Panc1 (cell line): ENCODE data around the gene TAF5L. TPM values are rescaled to one million over a fixed set of nuclear protein-coding genes. Genes with fewer than 3 reads are reported as not detected.

ENCODE experiments used
- ATAC-seq: fragments of 200-7000 bp; cut with Tn5 transposase; 2 replicates; pipeline ENCODE4 v1.9.1; 2020; ENCODE audit warnings: mild to moderate bottlenecking, moderate library complexity
- BruUV-seq: library from RNA; stranded (reverse); fragments of 400-500 nt; replicated peaks from 2 replicates; lab custom pipeline; 2021; lab: Mats Ljungman, UMichigan
- CTCF ChIA-PET: fragments of 300-600 bp; sonication (Branson Sonifier 250); formaldehyde crosslinking; loops from one replicate; lab custom pipeline; 2022; ENCODE audit warnings: antibody characterized with exemption; lab: Charles Lee
- POLR2A ChIA-PET: fragments of 300-600 bp; sonication (Branson Sonifier 250); formaldehyde crosslinking; loops from one replicate; lab custom pipeline; 2022; ENCODE audit warnings: antibody characterized with exemption; lab: Charles Lee
- DNase-seq: peaks from one replicate; pipeline ENCODE4 v3.0.0-alpha.2; 2010; ENCODE audit warnings: low read depth, low spot score
- H3K27ac ChIP-seq: 2 replicates; pipeline ENCODE4 v1.5.1; 2011; ENCODE audit warnings: mild to moderate bottlenecking, low read length, inconsistent platforms
- H3K27me3 ChIP-seq: fragments of 200-500 bp; sonication (Bioruptor generic); 2 replicates; pipeline ENCODE4 v1.6.0; 2014; ENCODE audit warnings: low read length, inconsistent platforms; ENCODE audit not compliant: control insufficient read depth, insufficient read depth
- H3K36me3 ChIP-seq: fragments of 200-500 bp; sonication (Bioruptor generic); 2 replicates; pipeline ENCODE4 v1.5.1; 2014; ENCODE audit warnings: inconsistent platforms, mild to moderate bottlenecking, low read length, moderate library complexity; ENCODE audit not compliant: control insufficient read depth, insufficient read depth
- H3K4me1 ChIP-seq: 2 replicates; pipeline ENCODE4 v1.5.1; 2011; ENCODE audit warnings: inconsistent platforms, mild to moderate bottlenecking, low read length, moderate library complexity; ENCODE audit not compliant: control insufficient read depth, insufficient read depth
- H3K4me3 ChIP-seq, 2 experiments: 2 replicates each; pipeline ENCODE4 v1.5.1; 2011 to 2012; ENCODE audit warnings: low read depth in 2 of 2, low read length in 2 of 2, mild to moderate bottlenecking in 2 of 2, inconsistent platforms in 1 of 2, moderate library complexity in 1 of 2
- H3K9me3 ChIP-seq: fragments of 200-500 bp; sonication (Bioruptor generic); 2 replicates; pipeline ENCODE4 v1.5.1; 2014; ENCODE audit warnings: low read depth, mild to moderate bottlenecking, inconsistent platforms, low read length, moderate library complexity; ENCODE audit not compliant: control insufficient read depth, insufficient read depth
- CTCF ChIP-seq: fragments of 450-650 bp; IDR thresholded peaks from 2 replicates; pipeline ENCODE4 v1.5.1; 2017; ENCODE audit warnings: mild to moderate bottlenecking
- POLR2AphosphoS5 ChIP-seq: IDR thresholded peaks from 2 replicates; pipeline ENCODE4 v1.6.1; 2012; ENCODE audit warnings: mild to moderate bottlenecking, low read depth, low read length, moderate library complexity
- REST ChIP-seq, 2 experiments: IDR thresholded peaks; 2 replicates each; pipeline ENCODE4 v1.6.1; 2011 to 2012; ENCODE audit warnings: low read depth in 2 of 2, control low read depth in 1 of 2, low read length in 1 of 2, mild to moderate bottlenecking in 1 of 2, moderate library complexity in 1 of 2; ENCODE audit not compliant: insufficient read depth in 1 of 2
- SIN3A ChIP-seq: IDR thresholded peaks from 2 replicates; pipeline ENCODE4 v1.6.1; 2012; ENCODE audit warnings: low read depth, mild to moderate bottlenecking, low read length, moderate library complexity, borderline replicate concordance; ENCODE audit not compliant: insufficient read depth
- TCF7L2 ChIP-seq: IDR thresholded peaks from 2 replicates; pipeline ENCODE4 v1.6.1; 2011; ENCODE audit warnings: mild to moderate bottlenecking, low read depth, low read length, inconsistent platforms
- in situ Hi-C: cut with HindIII; loops from 2 replicates; pipeline ENCODE4 v1.10.0; 2016; ENCODE audit warnings: low sequenced_read_pairs, low pct_unique_long_range_greater_than_20kb
- intact Hi-C: fragments of 100-400 bp; cut with micrococcal nuclease; formaldehyde crosslinking; loops from one replicate; pipeline ENCODE4 v1.10.0; 2022; ENCODE audit not compliant: unreplicated experiment
- total RNA-seq: library from RNA; stranded (reverse); gene quantifications from one replicate; pipeline ENCODE4 v1.2.1, GENCODE V29; 2021; ENCODE audit not compliant: unreplicated experiment

Gene TAF5L
- total RNA-seq, 1 experiment from 2014 or later: 23.8 TPM

GRCh38 chr1:229624521-229625070, 1.3 kb downstream of the TAF5L start:
- BruUV-seq: no TSS peak
- in situ Hi-C loops (no loop called here), intact Hi-C loops (no loop called here)
- peak overlapping the region; percentile 71 for H3K27ac ChIP-seq
- peaks cover 20% of the 10 kb centered on the region for H3K4me1 ChIP-seq
- TF ChIP-seq POLR2AphosphoS5 (no peak), REST (IDR thresholded peaks at IDR 0.05; ENCODE audit: insufficient read depth in 1 of 2, low read depth in 2 of 2, low read length in 1 of 2) (no peak), TCF7L2 (no peak), SIN3A (no peak), CTCF (no peak)
- DNase-seq (no peak), ATAC-seq (no peak)
- no peaks in the 10 kb centered on the region for H3K9me3 ChIP-seq
- ChIA-PET CTCF (no interaction called here), POLR2A (no interaction called here)
- H3K36me3 ChIP-seq: peaks cover 7% of the 10 kb centered on the region
- H3K4me3 ChIP-seq: peak overlapping the region; percentile 79 to 100
- no peaks in the 10 kb centered on the region for H3K27me3 ChIP-seq

GRCh38 chr1:229623838-229624237, 2.1 kb downstream of the TAF5L start:
- TF ChIP-seq POLR2AphosphoS5: no peak
- BruUV-seq: TSS peak; percentile 60
- in situ Hi-C loops: no loop called here
- no peaks in the 10 kb centered on the region for H3K9me3 ChIP-seq
- DNase-seq: no peak
- H3K4me1 ChIP-seq: peaks cover 18% of the 10 kb centered on the region
- H3K36me3 ChIP-seq: peaks cover 4% of the 10 kb centered on the region
- POLR2A ChIA-PET: no interaction called here
- intact Hi-C loops: no loop called here
- no peak overlapping the region for H3K4me3 ChIP-seq
- H3K27ac ChIP-seq: no peak overlapping the region; the same call in 1 of the 2 replicates
- no peaks in the 10 kb centered on the region for H3K27me3 ChIP-seq
- no peak for ATAC-seq
- CTCF ChIA-PET: interaction anchor here (0.6 kb wide), 1 partner anchor 67 kb away, joined by 4 read pairs; no protein-coding TSS in a partner anchor

- DNase-seq (no peak), ATAC-seq (no peak)
- intact Hi-C loops (no loop called here), in situ Hi-C loops (no loop called here)
- CTCF ChIA-PET: interaction anchor here (0.6 kb wide), 1 partner anchor 66 kb away, joined by 4 read pairs; no protein-coding TSS in a partner anchor
- H3K4me1 ChIP-seq: peaks cover 16% of the 10 kb centered on the region
- no peak overlapping the region for H3K4me3 ChIP-seq
- no peak overlapping the region for H3K27ac ChIP-seq
- no peaks in the 10 kb centered on the region for H3K9me3 ChIP-seq
- TF ChIP-seq TCF7L2 (no peak), CTCF (no peak), SIN3A (no peak), REST (IDR thresholded peaks at IDR 0.05; ENCODE audit: insufficient read depth in 1 of 2, low read depth in 2 of 2, low read length in 1 of 2) (no peak), POLR2AphosphoS5 (no peak)
- no TSS peak for BruUV-seq
- H3K36me3 ChIP-seq: peaks cover 4% of the 10 kb centered on the region
- no peaks in the 10 kb centered on the region for H3K27me3 ChIP-seq
- POLR2A ChIA-PET: no interaction called here
These were observed 2.7 kb downstream of the TAF5L start for GRCh38 chr1:229623225-229623624.
